Mesenchymal stem cell (in vitro differentiated cells and primary cell): ENCODE measurements around the gene IFNGR1.

Source experiments
- DNase-seq: peaks from one replicate; pipeline ENCODE4 v3.0.0-alpha.2; 2013
- H2AFZ ChIP-seq: one replicate; pipeline ENCODE4 v1.6.1; 2013; ENCODE audit warnings: low read depth, mild to moderate bottlenecking, control low read depth, inconsistent platforms, low read length, moderate library complexity
- H2AK5ac ChIP-seq: 2 replicates; pipeline ENCODE4 v1.6.1; 2013; ENCODE audit warnings: low read length, moderate library complexity, mild to moderate bottlenecking, inconsistent platforms; ENCODE audit not compliant: severe bottlenecking
- H2BK120ac ChIP-seq: one replicate; pipeline ENCODE4 v1.6.1; 2013; ENCODE audit warnings: low read depth, mild to moderate bottlenecking, inconsistent platforms, low read length, moderate library complexity
- H2BK12ac ChIP-seq, 2 experiments: one replicate each; pipeline ENCODE4 v1.6.1; 2013; ENCODE audit warnings: inconsistent platforms in 2 of 2, low read length in 2 of 2, mild to moderate bottlenecking in 2 of 2, moderate library complexity in 2 of 2, control low read depth in 1 of 2
- H2BK15ac ChIP-seq: one replicate; pipeline ENCODE4 v1.6.1; 2013; ENCODE audit warnings: mild to moderate bottlenecking, low read depth, inconsistent platforms; ENCODE audit not compliant: poor library complexity, severe bottlenecking
- H2BK5ac ChIP-seq: 2 replicates; pipeline ENCODE4 v1.6.1; 2013; ENCODE audit warnings: low read depth, mild to moderate bottlenecking, low read length, control low read depth, inconsistent platforms; ENCODE audit not compliant: poor library complexity, severe bottlenecking
- H3K14ac ChIP-seq, 2 experiments: one replicate each; pipeline ENCODE4 v1.6.1; 2013; ENCODE audit warnings: inconsistent platforms in 2 of 2, low read length in 2 of 2, control low read depth in 1 of 2, mild to moderate bottlenecking in 1 of 2, moderate library complexity in 1 of 2
- H3K18ac ChIP-seq, 2 experiments: one replicate each; pipeline ENCODE4 v1.6.1; 2013; ENCODE audit warnings: inconsistent platforms in 2 of 2, low read length in 2 of 2, control low read depth in 1 of 2, low read depth in 1 of 2, mild to moderate bottlenecking in 1 of 2
- H3K23ac ChIP-seq, 2 experiments: one replicate each; pipeline ENCODE4 v1.6.1; 2013; ENCODE audit warnings: inconsistent platforms in 2 of 2, low read length in 2 of 2, mild to moderate bottlenecking in 2 of 2, moderate library complexity in 2 of 2, control low read depth in 1 of 2
- H3K27ac ChIP-seq: 2 replicates; pipeline ENCODE4 v1.5.1; 2013; ENCODE audit warnings: mild to moderate bottlenecking, moderate library complexity, low read length, control low read depth, inconsistent platforms; ENCODE audit not compliant: poor library complexity, severe bottlenecking
- H3K27me3 ChIP-seq, 2 experiments: 2 replicates each; pipeline versions ENCODE4 v1.6.1 to v1.7.0; 2013; ENCODE audit warnings: low read length in 2 of 2, mild to moderate bottlenecking in 2 of 2, moderate library complexity in 2 of 2, control low read depth in 1 of 2, inconsistent platforms in 1 of 2; ENCODE audit not compliant: control insufficient read depth in 1 of 2, insufficient read depth in 1 of 2
- H3K36me3 ChIP-seq, 2 experiments: 2 replicates each; pipeline versions ENCODE4 v1.6.1 to v1.7.0; 2013; ENCODE audit warnings: low read length in 2 of 2, control low read depth in 1 of 2, inconsistent platforms in 1 of 2, low read depth in 1 of 2, mild to moderate bottlenecking in 1 of 2; ENCODE audit not compliant: insufficient read depth in 2 of 2, control insufficient read depth in 1 of 2
- H3K4ac ChIP-seq, 2 experiments: one replicate each; pipeline ENCODE4 v1.6.1; 2013; ENCODE audit warnings: inconsistent platforms in 2 of 2, low read length in 2 of 2, mild to moderate bottlenecking in 2 of 2, moderate library complexity in 2 of 2, control low read depth in 1 of 2, low read depth in 1 of 2
- H3K4me1 ChIP-seq: 2 replicates; pipeline ENCODE4 v1.6.1; 2013; ENCODE audit warnings: low read depth, low read length, control low read depth; ENCODE audit not compliant: control insufficient read depth, insufficient read depth
- H3K4me2 ChIP-seq: 2 replicates; pipeline ENCODE4 v1.6.1; 2013; ENCODE audit warnings: low read length, mild to moderate bottlenecking, inconsistent platforms; ENCODE audit not compliant: poor library complexity, severe bottlenecking
- H3K4me3 ChIP-seq, 2 experiments: 2 replicates each; pipeline versions ENCODE4 v1.5.1 to v1.7.0; 2013; ENCODE audit warnings: low read length in 2 of 2, mild to moderate bottlenecking in 2 of 2, control low read depth in 1 of 2, low read depth in 1 of 2; ENCODE audit not compliant: insufficient read depth in 1 of 2
- H3K79me1 ChIP-seq: replicated peaks from 2 replicates; pipeline ENCODE4 v1.6.1; 2013; ENCODE audit warnings: mild to moderate bottlenecking, control low read depth, low read length, inconsistent platforms; ENCODE audit not compliant: poor library complexity, severe bottlenecking
- H3K9ac ChIP-seq: 2 replicates; pipeline ENCODE4 v1.7.0; 2013; ENCODE audit warnings: mild to moderate bottlenecking, low read length, moderate library complexity
- H3K9me3 ChIP-seq: 2 replicates; pipeline ENCODE4 v1.7.0; 2013; ENCODE audit warnings: mild to moderate bottlenecking, low read length; ENCODE audit not compliant: control insufficient read depth
- H4K8ac ChIP-seq: one replicate; pipeline ENCODE4 v1.6.1; 2013; ENCODE audit warnings: inconsistent platforms, mild to moderate bottlenecking, low read length, moderate library complexity
- H4K91ac ChIP-seq: one replicate; pipeline ENCODE4 v1.6.1; 2013; ENCODE audit warnings: mild to moderate bottlenecking, low read length, inconsistent platforms
- WGBS: methylation state at CpG from one replicate; pipeline ENCODE4 v1.1.7; 2013; ENCODE audit warnings: mixed read lengths; 5-methylcytosine and 5-hydroxymethylcytosine counted together

Gene IFNGR1

DNA sequence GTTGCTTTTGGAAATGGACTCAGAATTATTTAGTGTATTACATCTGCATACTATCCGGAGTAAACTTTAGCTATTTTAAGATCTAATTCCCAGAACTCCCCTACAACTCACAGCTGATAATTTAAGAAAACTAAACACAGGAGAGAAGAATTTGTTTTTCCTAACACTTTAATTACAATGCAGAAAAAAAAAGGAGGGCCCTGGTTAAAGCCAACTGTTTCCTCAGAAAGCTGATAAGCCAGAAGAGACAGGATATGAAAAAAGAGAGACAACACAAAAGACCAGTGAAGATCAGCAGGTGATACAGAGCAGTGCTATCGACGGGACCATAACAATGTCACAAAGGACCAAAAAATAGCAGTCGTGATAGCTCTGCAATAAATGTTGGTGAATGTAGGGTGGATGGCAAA lies 5.8 kb downstream of the IFNGR1 start:
- peaks cover 6% of the 10 kb centered on the region for H3K4me1 ChIP-seq
- H2AFZ ChIP-seq: no peak overlapping the region
- H2AK5ac ChIP-seq: no peak overlapping the region
- H2BK12ac ChIP-seq: peak overlapping the region in 1 of 2 experiments; percentile 13
- peak overlapping the region; percentile 47 for H3K9ac ChIP-seq
- H3K4me2 ChIP-seq: no peak overlapping the region
- H3K23ac ChIP-seq: no peak overlapping the region
- no peak overlapping the region for H4K91ac ChIP-seq
- H3K14ac ChIP-seq: no peak overlapping the region
- no peaks in the 10 kb centered on the region for H3K9me3 ChIP-seq
- H3K27ac ChIP-seq: no peak overlapping the region
- no peak overlapping the region for H4K8ac ChIP-seq
- H3K18ac ChIP-seq: no peak overlapping the region
- H2BK15ac ChIP-seq: no peak overlapping the region
- H3K36me3 ChIP-seq: peaks cover 5 to 7% of the 10 kb centered on the region in 2 experiments
- H3K4me3 ChIP-seq: peak overlapping the region in 1 of 2 experiments; percentile 46
- no peak overlapping the region for H2BK120ac ChIP-seq
- 94% methylated on average over 3 of the region's 4 CpGs for WGBS
- DNase-seq: no peak
- no peaks in the 10 kb centered on the region for H3K27me3 ChIP-seq
- H3K4ac ChIP-seq: no peak overlapping the region
- H2BK5ac ChIP-seq: no peak overlapping the region
- peaks cover 32% of the 10 kb centered on the region for H3K79me1 ChIP-seq

DNA sequence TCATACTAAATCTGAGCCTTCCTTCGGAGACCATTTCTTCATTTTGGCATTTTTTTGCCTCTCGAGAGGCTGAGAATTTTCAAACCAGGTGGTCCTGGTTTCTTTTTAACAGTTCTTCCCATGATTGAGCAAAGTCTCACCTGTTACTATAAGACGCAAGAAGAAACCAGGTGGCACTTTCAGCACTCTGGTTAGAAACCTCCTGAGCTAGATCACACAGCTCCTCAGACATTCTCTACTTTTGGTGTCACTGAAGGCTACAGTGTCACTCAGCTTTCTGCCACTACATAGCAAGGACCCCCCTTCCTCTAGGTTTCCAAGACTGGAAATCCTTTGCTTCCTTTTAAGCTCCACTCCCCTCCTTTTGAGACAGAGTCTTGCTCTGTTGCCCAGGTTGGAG lies 7.3 kb downstream of the IFNGR1 start:
- Histone ChIP-seq H3K79me1 (peaks cover 33% of the 10 kb centered on the region), H2BK12ac (no peak overlapping the region), H2BK5ac (no peak overlapping the region), H2BK15ac (no peak overlapping the region), H2AFZ (no peak overlapping the region), H4K91ac (no peak overlapping the region), H2AK5ac (no peak overlapping the region), H3K9me3 (no peaks in the 10 kb centered on the region), H3K18ac (no peak overlapping the region), H3K14ac (no peak overlapping the region), H3K23ac (no peak overlapping the region), H3K36me3 (peaks cover 7 to 8% of the 10 kb centered on the region in 2 experiments), H3K27me3 (no peaks in the 10 kb centered on the region), H3K9ac (no peak overlapping the region), H3K4me1 (peaks cover 2% of the 10 kb centered on the region), H3K4me2 (no peak overlapping the region), H4K8ac (no peak overlapping the region), H3K27ac (no peak overlapping the region), H3K4ac (no peak overlapping the region), H3K4me3 (no peak overlapping the region), H2BK120ac (no peak overlapping the region)
- DNase-seq: no peak
- WGBS: 100% methylated on average over 3 of the region's 3 CpGs

DNA sequence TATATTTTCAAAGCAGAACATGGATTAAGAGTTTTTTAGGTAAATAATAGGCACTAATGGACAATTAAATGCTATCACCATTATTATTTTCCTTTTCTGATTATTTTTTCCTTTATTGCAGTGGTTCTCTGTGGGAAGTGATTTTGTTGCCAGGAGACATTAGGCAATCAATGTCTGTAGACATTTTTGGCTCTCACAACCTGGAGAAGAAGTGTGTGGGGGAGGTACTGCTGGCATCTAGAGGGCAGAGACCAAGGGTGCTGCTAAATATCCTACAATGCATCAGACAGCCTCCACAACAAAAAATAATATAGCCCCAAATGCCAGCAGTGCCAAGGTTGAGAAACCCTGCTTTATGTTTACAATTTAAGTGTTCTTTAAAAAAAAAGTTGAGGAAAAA lies 8.3 kb downstream of the IFNGR1 start:
- Histone ChIP-seq H3K36me3 (peaks cover 8 to 17% of the 10 kb centered on the region in 2 experiments), H2BK12ac (no peak overlapping the region), H4K8ac (no peak overlapping the region)

DNA sequence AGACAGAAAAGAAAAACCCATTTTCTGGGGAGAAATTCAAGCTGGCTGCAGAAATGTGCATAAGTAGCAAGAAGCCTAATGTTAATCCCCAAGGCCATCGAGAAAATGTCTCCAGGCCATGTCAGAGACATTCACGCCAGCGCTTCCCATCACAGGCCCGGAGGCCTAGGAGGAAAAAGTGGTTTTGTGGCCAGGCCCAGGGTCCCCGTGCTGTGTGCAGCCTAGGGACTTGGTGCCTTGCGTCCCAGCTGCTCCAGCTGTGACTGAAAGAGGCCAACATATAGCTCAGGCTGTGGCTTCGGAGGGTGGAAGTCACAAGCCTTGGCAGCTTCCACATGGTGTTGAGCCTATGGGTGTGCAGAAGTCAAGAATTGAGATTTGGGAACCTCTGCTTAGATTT lies 10.9 kb downstream of the IFNGR1 start:
- no peak overlapping the region for H3K4me3 ChIP-seq
- no peak overlapping the region for H3K4me2 ChIP-seq
- H2BK15ac ChIP-seq: no peak overlapping the region
- WGBS: 98% methylated on average over 7 of the region's 7 CpGs
- no peak overlapping the region for H3K9ac ChIP-seq
- H2AFZ ChIP-seq: no peak overlapping the region
- H3K36me3 ChIP-seq: peaks cover 10 to 40% of the 10 kb centered on the region in 2 experiments
- H2AK5ac ChIP-seq: no peak overlapping the region
- DNase-seq: no peak
- no peak overlapping the region for H4K8ac ChIP-seq
- H3K18ac ChIP-seq: no peak overlapping the region
- no peak overlapping the region for H2BK5ac ChIP-seq
- H3K27me3 ChIP-seq: no peaks in the 10 kb centered on the region
- no peak overlapping the region for H2BK12ac ChIP-seq
- H3K9me3 ChIP-seq: no peaks in the 10 kb centered on the region
- no peak overlapping the region for H2BK120ac ChIP-seq
- no peak overlapping the region for H3K14ac ChIP-seq
- H3K4ac ChIP-seq: no peak overlapping the region
- no peak overlapping the region for H3K23ac ChIP-seq
- H4K91ac ChIP-seq: no peak overlapping the region
- H3K4me1 ChIP-seq: no peaks in the 10 kb centered on the region
- peaks cover 32% of the 10 kb centered on the region for H3K79me1 ChIP-seq
- no peak overlapping the region for H3K27ac ChIP-seq

More for the DNA sequence above, 8.3 kb downstream of the IFNGR1 start:
- Histone ChIP-seq H3K27me3 (no peaks in the 10 kb centered on the region), H3K9ac (peak overlapping the region; percentile 15), H3K4me3 (no peak overlapping the region), H3K23ac (no peak overlapping the region), H2BK5ac (no peak overlapping the region), H3K4ac (no peak overlapping the region), H3K4me2 (no peak overlapping the region), H2AK5ac (no peak overlapping the region), H3K14ac (no peak overlapping the region), H2AFZ (no peak overlapping the region), H3K27ac (no peak overlapping the region), H3K9me3 (no peaks in the 10 kb centered on the region), H3K4me1 (no peaks in the 10 kb centered on the region), H2BK15ac (no peak overlapping the region), H4K91ac (no peak overlapping the region), H3K18ac (no peak overlapping the region), H2BK120ac (no peak overlapping the region), H3K79me1 (peaks cover 32% of the 10 kb centered on the region)
- DNase-seq: no peak
